Type B pancreatic cell (in vitro differentiated cells): ENCODE measurements around the gene CMTM3. TPM values are rescaled to one million over a fixed set of nuclear protein-coding genes. Genes with fewer than 3 reads are reported as not detected.

ENCODE experiments used
- DNase-seq: peaks from one replicate; pipeline ENCODE4 v3.0.0; 2021; ENCODE audit warnings: mixed read lengths; ENCODE audit not compliant: unreplicated experiment; ENCODE audit errors: extremely low spot score
- H3K27ac Mint-ChIP-seq: 2 replicates; pipeline ENCODE4 v1.8.0; 2021; ENCODE audit warnings: mild to moderate bottlenecking, mixed read lengths
- H3K27me3 Mint-ChIP-seq: 2 replicates; pipeline ENCODE4 v1.8.0; 2021; ENCODE audit warnings: mixed read lengths
- H3K36me3 Mint-ChIP-seq: 2 replicates; pipeline ENCODE4 v1.8.0; 2021; ENCODE audit warnings: mixed read lengths
- H3K4me1 Mint-ChIP-seq: one replicate; pipeline ENCODE4 v1.8.0; 2021; ENCODE audit warnings: mixed read lengths; ENCODE audit not compliant: unreplicated experiment
- H3K4me3 Mint-ChIP-seq: 2 replicates; pipeline ENCODE4 v1.8.0; 2021; ENCODE audit warnings: mild to moderate bottlenecking, mixed read lengths
- H3K9me3 Mint-ChIP-seq: 2 replicates; pipeline ENCODE4 v1.8.0; 2021; ENCODE audit warnings: mixed read lengths
- total RNA-seq: library from RNA; stranded (reverse); gene quantifications from 2 replicates; pipeline ENCODE4 v1.2.1, GENCODE V29; 2021; ENCODE audit warnings: low replicate concordance
- TF ChIP-seq, protein P1 (sequence below): fragments of 200-600 bp; sonication (generic); conservative IDR thresholded peaks from 2 replicates; pipeline ENCODE4 v1.5.0; 2021; ENCODE audit warnings: antibody characterized with exemption, mild to moderate bottlenecking

CMTM3 gene
- total RNA-seq, 1 donor from 2014 or later: 45.2 TPM

GRCh38 chr16:66587881-66588600 is 16.5 kb upstream of the CMTM3 start:
- TF ChIP-seq, protein P1, sequence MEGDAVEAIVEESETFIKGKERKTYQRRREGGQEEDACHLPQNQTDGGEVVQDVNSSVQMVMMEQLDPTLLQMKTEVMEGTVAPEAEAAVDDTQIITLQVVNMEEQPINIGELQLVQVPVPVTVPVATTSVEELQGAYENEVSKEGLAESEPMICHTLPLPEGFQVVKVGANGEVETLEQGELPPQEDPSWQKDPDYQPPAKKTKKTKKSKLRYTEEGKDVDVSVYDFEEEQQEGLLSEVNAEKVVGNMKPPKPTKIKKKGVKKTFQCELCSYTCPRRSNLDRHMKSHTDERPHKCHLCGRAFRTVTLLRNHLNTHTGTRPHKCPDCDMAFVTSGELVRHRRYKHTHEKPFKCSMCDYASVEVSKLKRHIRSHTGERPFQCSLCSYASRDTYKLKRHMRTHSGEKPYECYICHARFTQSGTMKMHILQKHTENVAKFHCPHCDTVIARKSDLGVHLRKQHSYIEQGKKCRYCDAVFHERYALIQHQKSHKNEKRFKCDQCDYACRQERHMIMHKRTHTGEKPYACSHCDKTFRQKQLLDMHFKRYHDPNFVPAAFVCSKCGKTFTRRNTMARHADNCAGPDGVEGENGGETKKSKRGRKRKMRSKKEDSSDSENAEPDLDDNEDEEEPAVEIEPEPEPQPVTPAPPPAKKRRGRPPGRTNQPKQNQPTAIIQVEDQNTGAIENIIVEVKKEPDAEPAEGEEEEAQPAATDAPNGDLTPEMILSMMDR: no peak
- peaks cover 4% of the 10 kb centered on the region for H3K4me1 Mint-ChIP-seq
- no peak overlapping the region for H3K27ac Mint-ChIP-seq
- no peaks in the 10 kb centered on the region for H3K36me3 Mint-ChIP-seq
- H3K9me3 Mint-ChIP-seq: no peaks in the 10 kb centered on the region
- no peak overlapping the region for H3K4me3 Mint-ChIP-seq
- no peaks in the 10 kb centered on the region for H3K27me3 Mint-ChIP-seq
- no peak for DNase-seq

- Mint-ChIP-seq H3K27ac (no peak overlapping the region), H3K9me3 (no peaks in the 10 kb centered on the region), H3K36me3 (no peaks in the 10 kb centered on the region), H3K4me3 (no peak overlapping the region), H3K4me1 (peaks cover 4% of the 10 kb centered on the region), H3K27me3 (no peaks in the 10 kb centered on the region)
- TF ChIP-seq, protein P1: peak; percentile 49
- DNase-seq: no peak
Measured at GRCh38 chr16:66588981-66589713, 15.4 kb upstream of the CMTM3 start.

- Mint-ChIP-seq H3K27ac (no peak overlapping the region), H3K4me1 (peaks cover 4% of the 10 kb centered on the region), H3K36me3 (no peaks in the 10 kb centered on the region), H3K9me3 (no peaks in the 10 kb centered on the region), H3K4me3 (no peak overlapping the region), H3K27me3 (no peaks in the 10 kb centered on the region)
- TF ChIP-seq, protein P1: no peak
- DNase-seq: no peak
Measured at GRCh38 chr16:66590322-66590721, 14.2 kb upstream of the CMTM3 start.

GRCh38 chr16:66591018-66591417 is 13.5 kb upstream of the CMTM3 start:
- TF ChIP-seq, protein P1: no peak
- no peaks in the 10 kb centered on the region for H3K9me3 Mint-ChIP-seq
- no peak overlapping the region for H3K4me3 Mint-ChIP-seq
- H3K27me3 Mint-ChIP-seq: no peaks in the 10 kb centered on the region
- DNase-seq: no peak
- peaks cover 4% of the 10 kb centered on the region for H3K4me1 Mint-ChIP-seq
- no peaks in the 10 kb centered on the region for H3K36me3 Mint-ChIP-seq
- no peak overlapping the region for H3K27ac Mint-ChIP-seq

DNA sequence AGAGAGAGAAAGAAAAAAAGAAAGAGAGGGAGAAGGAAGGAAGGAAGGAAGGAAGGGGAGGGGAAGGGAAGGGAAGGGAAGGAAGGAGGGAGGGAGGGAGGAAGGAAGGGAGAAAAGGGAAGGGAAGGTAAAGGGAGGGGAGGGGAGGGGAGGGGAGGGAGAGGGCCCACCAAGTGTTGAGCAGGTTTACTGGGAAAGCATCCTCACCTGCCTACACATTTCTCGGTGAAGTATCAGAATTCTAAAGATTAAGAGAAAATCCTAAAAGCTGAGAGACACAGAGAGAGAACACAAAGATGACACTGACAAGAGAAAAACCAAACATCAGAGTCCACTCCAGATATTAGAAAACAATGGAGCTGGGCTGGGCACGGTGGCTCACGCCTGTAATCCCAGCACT is 12.3 kb upstream of the CMTM3 start:
- no peak for DNase-seq
- Mint-ChIP-seq H3K27ac (no peak overlapping the region), H3K27me3 (no peaks in the 10 kb centered on the region), H3K9me3 (no peaks in the 10 kb centered on the region), H3K36me3 (no peaks in the 10 kb centered on the region), H3K4me1 (no peaks in the 10 kb centered on the region), H3K4me3 (no peak overlapping the region)
- TF ChIP-seq, protein P1: no peak
